SK-N-SH (cell line): ENCODE data around the gene MRPS26. TPM values are rescaled to one million over a fixed set of nuclear protein-coding genes. Genes with fewer than 3 reads are reported as not detected.
A peak's percentile ranks its signal among the peaks of the same experiment; 100 is the strongest.

Experiments used
- CTCF ChIA-PET: fragments of 300-600, 350-600 bp; formaldehyde crosslinking; extraction: SDS; loops from one replicate; lab custom pipeline; 2021; lab: Yijun Ruan, JAX
- POLR2A ChIA-PET: fragments of 350-600 bp; sonication (Branson Sonifier 250); formaldehyde crosslinking; extraction: SDS; loops from one replicate; lab custom pipeline; 2020; ENCODE audit warnings: antibody characterized with exemption, inconsistent platforms; lab: Yijun Ruan, JAX
- DNase-seq: peaks from one replicate; pipeline ENCODE4 v3.0.0; 2012
- H2AFZ ChIP-seq: fragments of 200-600 bp; sonication (generic); 2 replicates; pipeline ENCODE4 v1.8.1; 2016; ENCODE audit warnings: antibody characterized with exemption, mild to moderate bottlenecking, low read depth
- H3F3A ChIP-seq: fragments of 200-600 bp; sonication (generic); replicated peaks from 2 replicates; pipeline ENCODE3; 2016; ENCODE audit warnings: antibody characterized with exemption, mild to moderate bottlenecking; ENCODE audit not compliant: insufficient read depth
- H3K27ac ChIP-seq, 2 experiments: fragments of 200-500 bp in 1 of 2; fragments of 200-600 bp in 1 of 2; sonication (Bioruptor generic) in 1 of 2; sonication (generic), shearing (Covaris generic) in 1 of 2; 2 replicates each; pipeline versions ENCODE4 v1.5.1 to v1.6.1; 2014 to 2016; ENCODE audit warnings: low read depth in 2 of 2, inconsistent platforms in 1 of 2, low read length in 1 of 2, mild to moderate bottlenecking in 1 of 2, mixed read lengths in 1 of 2
- H3K27me3 ChIP-seq: fragments of 200-600 bp; sonication (generic), shearing (Covaris generic); 2 replicates; pipeline ENCODE4 v1.6.1; 2016; ENCODE audit warnings: mixed run types; ENCODE audit not compliant: insufficient read depth
- H3K36me3 ChIP-seq, 2 experiments: fragments of 200-500 bp in 1 of 2; fragments of 200-600 bp in 1 of 2; sonication (Bioruptor generic) in 1 of 2; sonication (generic) in 1 of 2; replicated peaks in 1 of 2; 2 replicates each; pipeline versions ENCODE3 to v1.5.1; 2014 to 2016; ENCODE audit warnings: low read length in 1 of 2, mild to moderate bottlenecking in 1 of 2; ENCODE audit not compliant: insufficient read depth in 2 of 2, control insufficient read depth in 1 of 2
- H3K4me1 ChIP-seq, 2 experiments: fragments of 200-500 bp in 1 of 2; fragments of 200-600 bp in 1 of 2; sonication (Bioruptor generic) in 1 of 2; sonication (generic), shearing (Covaris generic) in 1 of 2; 2 replicates each; pipeline versions ENCODE4 v1.5.1 to v1.6.1; 2014 to 2016; ENCODE audit warnings: low read depth in 1 of 2, low read length in 1 of 2, mixed run types in 1 of 2; ENCODE audit not compliant: insufficient read depth in 2 of 2, control insufficient read depth in 1 of 2
- H3K4me2 ChIP-seq: fragments of 200-600 bp; sonication (generic), shearing (Covaris generic); 2 replicates; pipeline ENCODE4 v1.6.1; 2017; ENCODE audit warnings: mixed run types
- H3K4me3 ChIP-seq, 2 experiments: fragments of 200-500 bp in 1 of 2; fragments of 200-600 bp in 1 of 2; sonication (Bioruptor generic) in 1 of 2; sonication (generic), shearing (Covaris generic) in 1 of 2; 2 replicates each; pipeline versions ENCODE4 v1.5.1 to v1.8.1; 2014 to 2016; ENCODE audit warnings: low read depth in 2 of 2, inconsistent platforms in 1 of 2, low read length in 1 of 2, mild to moderate bottlenecking in 1 of 2, mixed read lengths in 1 of 2, moderate library complexity in 1 of 2
- H3K79me2 ChIP-seq: fragments of 200-600 bp; sonication (generic); 2 replicates; pipeline ENCODE4 v1.8.1; 2017; ENCODE audit warnings: mild to moderate bottlenecking; ENCODE audit not compliant: insufficient read depth
- H3K9ac ChIP-seq: fragments of 200-600 bp; sonication (generic); 2 replicates; pipeline ENCODE4 v1.6.1; 2017; ENCODE audit warnings: mixed run types
- H3K9me2 ChIP-seq: fragments of 200-600 bp; sonication (generic); 2 replicates; pipeline ENCODE4 v1.6.1; 2017; ENCODE audit warnings: mixed run types
- H3K9me3 ChIP-seq: fragments of 200-600 bp; sonication (generic); 2 replicates; pipeline ENCODE4 v1.6.1; 2017; ENCODE audit warnings: mixed run types, mild to moderate bottlenecking, moderate library complexity
- H4K20me1 ChIP-seq: fragments of 200-600 bp; sonication (generic); 2 replicates; pipeline ENCODE4 v1.6.1; 2017; ENCODE audit warnings: mild to moderate bottlenecking, mixed run types; ENCODE audit not compliant: insufficient read depth
- CHD2 ChIP-seq: fragments of 150-350 bp; IDR thresholded peaks from 2 replicates; pipeline ENCODE4 v1.6.1; 2018; ENCODE audit warnings: low read length; ENCODE audit not compliant: partially characterized antibody
- ELF1 ChIP-seq: IDR thresholded peaks from 2 replicates; pipeline ENCODE4 v1.4.0; 2012
- EP300 ChIP-seq, 2 experiments: IDR thresholded peaks; 2 replicates each; pipeline versions ENCODE4 v1.4.0 to v1.6.1; 2012; ENCODE audit warnings: borderline replicate concordance in 1 of 2, low read depth in 1 of 2, low read length in 1 of 2
- FOXJ3 ChIP-seq: sonication (generic); formaldehyde crosslinking; IDR thresholded peaks from 2 replicates; pipeline ENCODE4 v1.5.1; 2020; ENCODE audit warnings: mild to moderate bottlenecking, missing genetic modification reagents
- GATA2 ChIP-seq: sonication (generic); formaldehyde crosslinking; IDR thresholded peaks from 2 replicates; pipeline ENCODE4 v1.5.0; 2020; ENCODE audit warnings: mild to moderate bottlenecking, missing genetic modification reagents
- NFIC ChIP-seq: IDR thresholded peaks from 2 replicates; pipeline ENCODE4 v1.4.0; 2012; ENCODE audit warnings: borderline replicate concordance
- NRF1 ChIP-seq: IDR thresholded peaks from 2 replicates; pipeline ENCODE4 v1.6.1; 2012; ENCODE audit warnings: low read depth, mild to moderate bottlenecking, low read length
- RAD21 ChIP-seq: IDR thresholded peaks from 2 replicates; pipeline ENCODE4 v1.6.1; 2012; ENCODE audit warnings: mild to moderate bottlenecking, low read length
- RFX5 ChIP-seq: IDR thresholded peaks from 2 replicates; pipeline ENCODE4 v1.6.1; 2012; ENCODE audit warnings: mild to moderate bottlenecking, improper control_type of control experiment, low read length
- SIN3A ChIP-seq: IDR thresholded peaks from 2 replicates; pipeline ENCODE4 v1.6.1; 2012; ENCODE audit warnings: low read depth, mild to moderate bottlenecking, low read length, moderate library complexity, borderline replicate concordance
- SMC3 ChIP-seq: IDR thresholded peaks from 2 replicates; pipeline ENCODE4 v1.6.1; 2012; ENCODE audit warnings: low read depth, low read length, improper control_type of control experiment
- TAF1 ChIP-seq: IDR thresholded peaks from 2 replicates; pipeline ENCODE4 v1.6.1; 2012; ENCODE audit warnings: low read depth, mild to moderate bottlenecking, low read length, moderate library complexity, borderline replicate concordance
- TCF12 ChIP-seq: IDR thresholded peaks from 2 replicates; pipeline ENCODE4 v1.4.0; 2012
- TEAD4 ChIP-seq: IDR thresholded peaks from 2 replicates; pipeline ENCODE4 v1.4.0; 2012; ENCODE audit warnings: mild to moderate bottlenecking, borderline replicate concordance; ENCODE audit not compliant: insufficient read depth
- YY1 ChIP-seq: IDR thresholded peaks from 2 replicates; pipeline ENCODE4 v1.4.0; 2012; ENCODE audit warnings: low read depth, mild to moderate bottlenecking
- WGBS: methylation state at CpG from one replicate; pipeline ENCODE4 v1.1.6; 2017; ENCODE audit warnings: low lambda C conversion rate; 5-methylcytosine and 5-hydroxymethylcytosine counted together
- polyA plus RNA-seq, 3 experiments: library from polyadenylated mRNA; depleted of rRNA; stranded (reverse); fragments of >200 nt; gene quantifications; 2 replicates each; pipeline ENCODE4 v1.2.3, GENCODE V29; 2012
- TF ChIP-seq, protein P1 (sequence below): IDR thresholded peaks from 2 replicates; pipeline ENCODE4 v1.6.1; 2012; ENCODE audit warnings: mild to moderate bottlenecking, low read depth, low read length, moderate library complexity
- TF ChIP-seq, protein P2 (sequence below): fragments of 150-350 bp; IDR thresholded peaks from 2 replicates; pipeline ENCODE4 v1.6.1; 2016; ENCODE audit warnings: mild to moderate bottlenecking, low read depth, low read length
- TF ChIP-seq, protein P3 (sequence below): IDR thresholded peaks from 2 replicates; pipeline ENCODE4 v1.4.0; 2012; ENCODE audit warnings: low read depth, borderline replicate concordance
- TF ChIP-seq, protein P4 (sequence below): fragments of 150-350 bp; IDR thresholded peaks from 2 replicates; pipeline ENCODE4 v1.6.1; 2017; ENCODE audit warnings: antibody characterized with exemption, low read length, low read depth, borderline replicate concordance
- TF ChIP-seq, protein P5 (sequence below): IDR thresholded peaks from 2 replicates; pipeline ENCODE4 v1.4.0; 2012; ENCODE audit warnings: low read depth, borderline replicate concordance

MRPS26 gene
- polyA plus RNA-seq, 1 of the 3 experiments (the other 2 are of a cell fraction): 152 TPM

DNA sequence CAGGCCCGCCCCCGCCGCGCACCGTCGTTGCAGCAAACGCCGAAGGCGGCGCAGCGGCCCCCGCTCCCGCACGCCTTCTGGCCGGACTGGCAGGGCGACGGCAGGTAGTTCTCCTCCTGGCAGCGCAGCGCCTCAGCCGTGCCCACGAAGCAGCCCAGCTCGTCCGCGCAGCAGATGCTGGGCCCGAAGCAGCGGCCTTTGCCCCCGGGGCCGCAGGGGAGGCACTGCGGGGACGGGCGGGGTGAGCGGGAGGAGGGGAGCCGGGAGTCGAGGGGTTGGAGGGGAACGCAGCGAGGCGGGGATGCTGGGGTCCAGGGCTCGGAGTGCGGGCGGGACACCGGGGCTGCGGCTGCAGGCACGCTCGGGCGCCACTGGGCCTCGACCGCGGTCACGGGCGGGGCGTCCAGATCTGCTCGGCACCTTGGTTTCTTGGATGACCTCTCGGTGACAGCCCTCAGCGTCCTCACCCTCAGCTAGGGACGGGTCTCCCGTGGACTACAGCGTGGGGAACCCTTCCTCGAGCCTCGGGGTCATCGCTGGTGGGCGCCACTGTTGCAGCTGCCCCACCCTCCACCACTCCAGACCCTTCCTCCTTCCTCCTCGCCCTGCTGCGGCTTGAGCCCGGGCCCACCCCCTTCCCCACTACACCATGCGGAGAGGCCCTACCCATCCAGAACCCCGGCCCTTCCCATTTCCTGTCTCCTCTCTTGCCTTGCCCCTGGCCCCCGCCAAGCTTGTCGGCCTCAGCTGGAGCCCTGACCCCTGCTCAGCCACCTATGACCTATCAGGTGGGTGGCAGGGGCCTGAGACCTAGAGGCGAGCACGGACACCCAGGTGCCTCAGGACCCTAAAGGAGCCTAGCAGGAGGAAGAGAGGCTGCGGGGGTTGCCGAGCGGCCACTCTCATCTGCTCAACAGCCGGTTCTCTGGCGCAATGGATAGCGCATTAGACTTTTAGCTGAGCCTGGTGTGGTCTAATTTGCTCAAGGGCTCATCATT, 37.4 kb downstream of the MRPS26 start:
- no peak overlapping the region for H3K27ac ChIP-seq
- H3F3A ChIP-seq: no peaks in the 10 kb centered on the region
- H3K36me3 ChIP-seq: no peaks in the 10 kb centered on the region
- no peaks in the 10 kb centered on the region for H3K9me2 ChIP-seq
- no peak overlapping the region for H3K4me3 ChIP-seq
- POLR2A ChIA-PET: no interaction called here
- DNase-seq: peak; percentile 54
- H3K4me2 ChIP-seq: no peak overlapping the region
- no peaks in the 10 kb centered on the region for H4K20me1 ChIP-seq
- TF ChIP-seq, protein P1, sequence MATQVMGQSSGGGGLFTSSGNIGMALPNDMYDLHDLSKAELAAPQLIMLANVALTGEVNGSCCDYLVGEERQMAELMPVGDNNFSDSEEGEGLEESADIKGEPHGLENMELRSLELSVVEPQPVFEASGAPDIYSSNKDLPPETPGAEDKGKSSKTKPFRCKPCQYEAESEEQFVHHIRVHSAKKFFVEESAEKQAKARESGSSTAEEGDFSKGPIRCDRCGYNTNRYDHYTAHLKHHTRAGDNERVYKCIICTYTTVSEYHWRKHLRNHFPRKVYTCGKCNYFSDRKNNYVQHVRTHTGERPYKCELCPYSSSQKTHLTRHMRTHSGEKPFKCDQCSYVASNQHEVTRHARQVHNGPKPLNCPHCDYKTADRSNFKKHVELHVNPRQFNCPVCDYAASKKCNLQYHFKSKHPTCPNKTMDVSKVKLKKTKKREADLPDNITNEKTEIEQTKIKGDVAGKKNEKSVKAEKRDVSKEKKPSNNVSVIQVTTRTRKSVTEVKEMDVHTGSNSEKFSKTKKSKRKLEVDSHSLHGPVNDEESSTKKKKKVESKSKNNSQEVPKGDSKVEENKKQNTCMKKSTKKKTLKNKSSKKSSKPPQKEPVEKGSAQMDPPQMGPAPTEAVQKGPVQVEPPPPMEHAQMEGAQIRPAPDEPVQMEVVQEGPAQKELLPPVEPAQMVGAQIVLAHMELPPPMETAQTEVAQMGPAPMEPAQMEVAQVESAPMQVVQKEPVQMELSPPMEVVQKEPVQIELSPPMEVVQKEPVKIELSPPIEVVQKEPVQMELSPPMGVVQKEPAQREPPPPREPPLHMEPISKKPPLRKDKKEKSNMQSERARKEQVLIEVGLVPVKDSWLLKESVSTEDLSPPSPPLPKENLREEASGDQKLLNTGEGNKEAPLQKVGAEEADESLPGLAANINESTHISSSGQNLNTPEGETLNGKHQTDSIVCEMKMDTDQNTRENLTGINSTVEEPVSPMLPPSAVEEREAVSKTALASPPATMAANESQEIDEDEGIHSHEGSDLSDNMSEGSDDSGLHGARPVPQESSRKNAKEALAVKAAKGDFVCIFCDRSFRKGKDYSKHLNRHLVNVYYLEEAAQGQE: no peak
- TF ChIP-seq, protein P2, sequence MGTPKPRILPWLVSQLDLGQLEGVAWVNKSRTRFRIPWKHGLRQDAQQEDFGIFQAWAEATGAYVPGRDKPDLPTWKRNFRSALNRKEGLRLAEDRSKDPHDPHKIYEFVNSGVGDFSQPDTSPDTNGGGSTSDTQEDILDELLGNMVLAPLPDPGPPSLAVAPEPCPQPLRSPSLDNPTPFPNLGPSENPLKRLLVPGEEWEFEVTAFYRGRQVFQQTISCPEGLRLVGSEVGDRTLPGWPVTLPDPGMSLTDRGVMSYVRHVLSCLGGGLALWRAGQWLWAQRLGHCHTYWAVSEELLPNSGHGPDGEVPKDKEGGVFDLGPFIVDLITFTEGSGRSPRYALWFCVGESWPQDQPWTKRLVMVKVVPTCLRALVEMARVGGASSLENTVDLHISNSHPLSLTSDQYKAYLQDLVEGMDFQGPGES: no peak
- no peak for TF ChIP-seq CHD2
- no peak for TF ChIP-seq EP300 (IDR thresholded peaks at IDR 0.05; ENCODE audit: borderline replicate concordance in 1 of 2, low read depth in 1 of 2, low read length in 1 of 2)
- TF ChIP-seq, protein P3, sequence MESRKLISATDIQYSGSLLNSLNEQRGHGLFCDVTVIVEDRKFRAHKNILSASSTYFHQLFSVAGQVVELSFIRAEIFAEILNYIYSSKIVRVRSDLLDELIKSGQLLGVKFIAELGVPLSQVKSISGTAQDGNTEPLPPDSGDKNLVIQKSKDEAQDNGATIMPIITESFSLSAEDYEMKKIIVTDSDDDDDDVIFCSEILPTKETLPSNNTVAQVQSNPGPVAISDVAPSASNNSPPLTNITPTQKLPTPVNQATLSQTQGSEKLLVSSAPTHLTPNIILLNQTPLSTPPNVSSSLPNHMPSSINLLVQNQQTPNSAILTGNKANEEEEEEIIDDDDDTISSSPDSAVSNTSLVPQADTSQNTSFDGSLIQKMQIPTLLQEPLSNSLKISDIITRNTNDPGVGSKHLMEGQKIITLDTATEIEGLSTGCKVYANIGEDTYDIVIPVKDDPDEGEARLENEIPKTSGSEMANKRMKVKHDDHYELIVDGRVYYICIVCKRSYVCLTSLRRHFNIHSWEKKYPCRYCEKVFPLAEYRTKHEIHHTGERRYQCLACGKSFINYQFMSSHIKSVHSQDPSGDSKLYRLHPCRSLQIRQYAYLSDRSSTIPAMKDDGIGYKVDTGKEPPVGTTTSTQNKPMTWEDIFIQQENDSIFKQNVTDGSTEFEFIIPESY: no peak
- TF ChIP-seq, protein P4, sequence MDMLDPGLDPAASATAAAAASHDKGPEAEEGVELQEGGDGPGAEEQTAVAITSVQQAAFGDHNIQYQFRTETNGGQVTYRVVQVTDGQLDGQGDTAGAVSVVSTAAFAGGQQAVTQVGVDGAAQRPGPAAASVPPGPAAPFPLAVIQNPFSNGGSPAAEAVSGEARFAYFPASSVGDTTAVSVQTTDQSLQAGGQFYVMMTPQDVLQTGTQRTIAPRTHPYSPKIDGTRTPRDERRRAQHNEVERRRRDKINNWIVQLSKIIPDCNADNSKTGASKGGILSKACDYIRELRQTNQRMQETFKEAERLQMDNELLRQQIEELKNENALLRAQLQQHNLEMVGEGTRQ: no peak
- TF ChIP-seq NFIC: no peak
- no peak for TF ChIP-seq TAF1
- no peak for TF ChIP-seq GATA2 (CRISPR knock-in tag)
- TF ChIP-seq ELF1: no peak
- no peak for TF ChIP-seq RAD21
- no peak for TF ChIP-seq TEAD4
- no peak for TF ChIP-seq TCF12
- TF ChIP-seq, protein P5, sequence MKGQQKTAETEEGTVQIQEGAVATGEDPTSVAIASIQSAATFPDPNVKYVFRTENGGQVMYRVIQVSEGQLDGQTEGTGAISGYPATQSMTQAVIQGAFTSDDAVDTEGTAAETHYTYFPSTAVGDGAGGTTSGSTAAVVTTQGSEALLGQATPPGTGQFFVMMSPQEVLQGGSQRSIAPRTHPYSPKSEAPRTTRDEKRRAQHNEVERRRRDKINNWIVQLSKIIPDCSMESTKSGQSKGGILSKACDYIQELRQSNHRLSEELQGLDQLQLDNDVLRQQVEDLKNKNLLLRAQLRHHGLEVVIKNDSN: no peak
- TF ChIP-seq SIN3A: no peak
- no peak for TF ChIP-seq SMC3
- no peak for TF ChIP-seq RFX5
- no peak for TF ChIP-seq FOXJ3 (CRISPR knock-in tag)
- TF ChIP-seq NRF1: no peak
- no peak for TF ChIP-seq YY1
- no peak overlapping the region for H2AFZ ChIP-seq
- H3K4me1 ChIP-seq: peaks cover 2 to 5% of the 10 kb centered on the region in 2 experiments; a peak in 2 of 4 replicates
- 84% methylated on average over 38 of the region's 76 CpGs for WGBS
- H3K27me3 ChIP-seq: no peaks in the 10 kb centered on the region
- CTCF ChIA-PET: no interaction called here
- no peak overlapping the region for H3K9ac ChIP-seq
- no peaks in the 10 kb centered on the region for H3K9me3 ChIP-seq
- H3K79me2 ChIP-seq: no peaks in the 10 kb centered on the region
